SK-N-SH treated with all-trans-retinoic acid at 6 μM for 48 hours (cell line): ENCODE data around the gene GALNT17.

Experiments used
- CREB5 ChIP-seq: fragments of 250-450 bp; sonication (Bioruptor Pico); IDR thresholded peaks from 2 replicates; pipeline ENCODE4 v1.5.1; 2020; ENCODE audit warnings: low read depth, mild to moderate bottlenecking, moderate library complexity
- CSDC2 ChIP-seq: fragments of 250-450 bp; sonication (Bioruptor Pico); IDR thresholded peaks from 2 replicates; pipeline ENCODE4 v1.5.0; 2020; ENCODE audit warnings: mild to moderate bottlenecking, moderate library complexity
- ESRRG ChIP-seq: fragments of 250-450 bp; sonication (Bioruptor Pico); IDR thresholded peaks from 2 replicates; pipeline ENCODE4 v1.6.1; 2021; ENCODE audit warnings: mild to moderate bottlenecking
- ISL1 ChIP-seq: fragments of 250-450 bp; sonication (Bioruptor Pico); IDR thresholded peaks from 2 replicates; pipeline ENCODE4 v2.1.2; 2022; ENCODE audit warnings: mild to moderate bottlenecking, moderate library complexity
- PATZ1 ChIP-seq: fragments of 250-450 bp; sonication (Bioruptor Pico); IDR thresholded peaks from 2 replicates; pipeline ENCODE4 v1.8.0; 2020; ENCODE audit warnings: mild to moderate bottlenecking, moderate library complexity, borderline replicate concordance
- POU6F1 ChIP-seq: fragments of 250-450 bp; sonication (Bioruptor Pico); IDR thresholded peaks from 2 replicates; pipeline ENCODE4 v1.8.0; 2021; ENCODE audit warnings: low read depth, mild to moderate bottlenecking, moderate library complexity, borderline replicate concordance
- PPARA ChIP-seq: fragments of 250-450 bp; sonication (Bioruptor Pico); IDR thresholded peaks from 2 replicates; pipeline ENCODE4 v1.5.0; 2020; ENCODE audit warnings: mild to moderate bottlenecking, borderline replicate concordance
- ZFP30 ChIP-seq: fragments of 450-650 bp; formaldehyde crosslinking; IDR thresholded peaks from 2 replicates; pipeline ENCODE4 v1.5.0; 2022; ENCODE audit warnings: mild to moderate bottlenecking, moderate library complexity
- ZNF565 ChIP-seq: fragments of 450-650 bp; formaldehyde crosslinking; conservative IDR thresholded peaks from 2 replicates; pipeline ENCODE4 v1.5.0; 2020; ENCODE audit warnings: low read depth, mild to moderate bottlenecking, moderate library complexity
- ZNF70 ChIP-seq: fragments of 450-650 bp; formaldehyde crosslinking; IDR thresholded peaks from 2 replicates; pipeline ENCODE4 v1.5.0; 2020; ENCODE audit warnings: mild to moderate bottlenecking, moderate library complexity
- TF ChIP-seq, protein P1 (sequence below): fragments of 250-450 bp; sonication (Bioruptor Pico); IDR thresholded peaks from 2 replicates; pipeline ENCODE4 v1.5.1; 2021; ENCODE audit warnings: mild to moderate bottlenecking, moderate library complexity

DNA sequence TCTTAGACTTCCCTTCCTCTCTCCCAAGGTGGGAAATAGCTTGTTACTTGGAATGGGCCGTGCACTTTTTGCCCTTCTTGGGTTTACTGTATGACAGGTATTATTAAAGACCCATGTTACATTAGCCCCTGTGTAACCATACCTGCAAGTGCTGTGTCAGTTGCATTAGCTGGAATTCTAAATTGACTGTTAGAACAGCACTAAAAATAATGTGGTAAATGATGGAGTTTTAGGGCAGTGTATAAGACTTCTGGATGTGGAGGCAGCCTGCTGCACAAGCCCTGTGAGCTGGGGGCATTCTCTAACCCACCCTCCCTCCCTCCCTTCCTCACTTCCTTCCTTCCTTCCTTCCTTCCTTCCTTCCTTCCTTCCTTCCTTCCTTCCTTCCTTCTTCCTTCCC is 52.7 kb downstream of the GALNT17 start:
- TF ChIP-seq ZNF565 = no peak
- no peak for TF ChIP-seq ISL1 (CRISPR knock-in tag)
- no peak for TF ChIP-seq POU6F1 (CRISPR knock-in tag)
- TF ChIP-seq, protein P1, sequence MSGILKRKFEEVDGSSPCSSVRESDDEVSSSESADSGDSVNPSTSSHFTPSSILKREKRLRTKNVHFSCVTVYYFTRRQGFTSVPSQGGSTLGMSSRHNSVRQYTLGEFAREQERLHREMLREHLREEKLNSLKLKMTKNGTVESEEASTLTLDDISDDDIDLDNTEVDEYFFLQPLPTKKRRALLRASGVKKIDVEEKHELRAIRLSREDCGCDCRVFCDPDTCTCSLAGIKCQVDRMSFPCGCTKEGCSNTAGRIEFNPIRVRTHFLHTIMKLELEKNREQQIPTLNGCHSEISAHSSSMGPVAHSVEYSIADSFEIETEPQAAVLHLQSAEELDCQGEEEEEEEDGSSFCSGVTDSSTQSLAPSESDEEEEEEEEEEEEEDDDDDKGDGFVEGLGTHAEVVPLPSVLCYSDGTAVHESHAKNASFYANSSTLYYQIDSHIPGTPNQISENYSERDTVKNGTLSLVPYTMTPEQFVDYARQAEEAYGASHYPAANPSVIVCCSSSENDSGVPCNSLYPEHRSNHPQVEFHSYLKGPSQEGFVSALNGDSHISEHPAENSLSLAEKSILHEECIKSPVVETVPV (CRISPR knock-in tag) = no peak
- TF ChIP-seq ZNF70 (CRISPR knock-in tag) = no peak
- no peak for TF ChIP-seq CREB5
- no peak for TF ChIP-seq PATZ1 (CRISPR knock-in tag)
- no peak for TF ChIP-seq PPARA (CRISPR knock-in tag)
- TF ChIP-seq ESRRG (CRISPR knock-in tag) = no peak
- TF ChIP-seq ZFP30 = no peak
- TF ChIP-seq CSDC2 (CRISPR knock-in tag) = no peak
